GM12878 (cell line): ENCODE data around the gene LIPM. TPM values are rescaled to one million over a fixed set of nuclear protein-coding genes. Genes with fewer than 3 reads are reported as not detected.

Experiments used
- ATAC-seq: fragments of 200-7000 bp; cut with Tn5 transposase; 3 replicates; pipeline ENCODE4 v1.9.1; 2020; ENCODE audit warnings: mild to moderate bottlenecking, moderate library complexity
- BruUV-seq: library from RNA; stranded (reverse); fragments of 400-500 nt; replicated peaks from 2 replicates; lab custom pipeline; 2021; lab: Mats Ljungman, UMichigan
- CTCF ChIA-PET: fragments of 300-600 bp; sonication (Branson Sonifier 250); formaldehyde crosslinking; extraction: SDS; loops from one replicate; lab custom pipeline; 2021; ENCODE audit warnings: inconsistent platforms; lab: Yijun Ruan, JAX
- POLR2A ChIA-PET: fragments of 350-600 bp; formaldehyde crosslinking; extraction: SDS; loops from one replicate; lab custom pipeline; 2021; ENCODE audit warnings: inconsistent platforms; lab: Charles Lee
- RAD21 ChIA-PET: fragments of 300-600 bp; sonication (Branson Sonifier 250); formaldehyde crosslinking; loops from one replicate; lab custom pipeline; 2023; ENCODE audit warnings: antibody characterized with exemption; ENCODE audit not compliant: unreplicated experiment; lab: Charles Lee
- SMC1A ChIA-PET: fragments of 300-600 bp; sonication (Branson Sonifier 250); formaldehyde crosslinking; loops from one replicate; lab custom pipeline; 2023; ENCODE audit not compliant: unreplicated experiment, uncharacterized antibody; lab: Charles Lee
- DNase-seq: peaks from one replicate; pipeline ENCODE4 v3.0.0-alpha.2; 2011; ENCODE audit warnings: low read depth, low spot score
- FAIRE-seq: peaks from 3 replicates; lab custom pipeline; 2011; peaks lifted over from hg19 to GRCh38; lab: Jason Lieb, UNC
- H2AFZ ChIP-seq: 2 replicates; pipeline ENCODE4 v1.6.0; 2011; ENCODE audit warnings: low read depth, low read length, control low read depth; ENCODE audit not compliant: control insufficient read depth
- H3K27ac ChIP-seq: 2 replicates; pipeline ENCODE4 v1.5.1; 2011; ENCODE audit warnings: control low read depth; ENCODE audit not compliant: control insufficient read depth, insufficient read depth
- H3K27me3 ChIP-seq, 2 experiments: replicated peaks in 1 of 2; 2 replicates each; pipeline versions ENCODE4 v1.6.0 to v1.6.1; 2011; ENCODE audit warnings: low read length in 1 of 2; ENCODE audit not compliant: control insufficient read depth in 2 of 2, insufficient read depth in 2 of 2
- H3K36me3 ChIP-seq, 2 experiments: 2 replicates each; pipeline ENCODE4 v1.5.1; 2011; ENCODE audit warnings: low read length in 1 of 2; ENCODE audit not compliant: control insufficient read depth in 2 of 2, insufficient read depth in 2 of 2
- H3K4me1 ChIP-seq: 2 replicates; pipeline ENCODE4 v1.6.1; 2011; ENCODE audit warnings: mild to moderate bottlenecking, low read length, moderate library complexity, mixed read lengths; ENCODE audit not compliant: control insufficient read depth, insufficient read depth
- H3K4me2 ChIP-seq: 2 replicates; pipeline ENCODE4 v1.6.0; 2011; ENCODE audit warnings: control low read depth; ENCODE audit not compliant: control insufficient read depth, insufficient read depth
- H3K4me3 ChIP-seq: fragments of 200-600 bp; sonication (generic); 2 replicates; pipeline ENCODE4 v1.5.1; 2016
- H3K79me2 ChIP-seq: 2 replicates; pipeline ENCODE4 v1.6.0; 2011; ENCODE audit warnings: low read length; ENCODE audit not compliant: control insufficient read depth, insufficient read depth
- H3K9ac ChIP-seq: 2 replicates; pipeline ENCODE4 v1.8.0; 2011; ENCODE audit warnings: low read length, control low read depth, mixed read lengths; ENCODE audit not compliant: control insufficient read depth, insufficient read depth
- H3K9me3 ChIP-seq: replicated peaks from 3 replicates; pipeline ENCODE4 v1.5.1; 2011; ENCODE audit warnings: mild to moderate bottlenecking, low read length; ENCODE audit not compliant: control insufficient read depth, insufficient read depth
- H4K20me1 ChIP-seq: 2 replicates; pipeline ENCODE4 v1.6.0; 2011; ENCODE audit not compliant: control insufficient read depth, insufficient read depth
- CHD4 ChIP-seq: fragments of 200-600 bp; sonication (generic); IDR thresholded peaks from 2 replicates; pipeline ENCODE4 v1.6.1; 2016; ENCODE audit warnings: mild to moderate bottlenecking
- ZBTB40 ChIP-seq: fragments of 450-650 bp; IDR thresholded peaks from 2 replicates; pipeline ENCODE4 v1.6.1; 2016; ENCODE audit warnings: mild to moderate bottlenecking, moderate library complexity, borderline replicate concordance
- WGBS: methylation state at CpG from one replicate; pipeline ENCODE4 v1.1.6; 2016; ENCODE audit warnings: low lambda C conversion rate; ENCODE audit not compliant: insufficient replicate concordance, insufficient coverage; ENCODE audit errors: missing lambda C conversion rate; 5-methylcytosine and 5-hydroxymethylcytosine counted together
- in situ Hi-C: fragments of 300-500 bp; cut with MboI; formaldehyde crosslinking; loops from 9 replicates; pipeline ENCODE4 v1.14.3; 2018; ENCODE audit warnings: mixed read lengths
- intact Hi-C: fragments of 100-400 bp; cut with micrococcal nuclease; formaldehyde crosslinking; loops from one replicate; pipeline ENCODE4 v1.14.2; 2022; ENCODE audit not compliant: unreplicated experiment
- polyA plus RNA-seq, 11 experiments: library from polyadenylated mRNA; depleted of rRNA in 4 of 11; unstranded in 6 of 11; stranded (reverse) in 5 of 11; fragments of >200 nt; fragmentation: Nextera tagmentation in 4 of 11; fragmentation: Illumina TruSeq in 1 of 11; extraction: Ambion mirVana in 4 of 11; extraction: Trizol in 1 of 11; gene quantifications; 1 replicate in 1 of 11; 2 replicates in 10 of 11; pipeline versions ENCODE4 v1.2.1 to v1.2.3, GENCODE V29; 2011 to 2016; ENCODE audit warnings: inconsistent platforms in 2 of 11, missing spikeins in 2 of 11, low read depth in 1 of 11
- total RNA-seq, 4 experiments: library from RNA; depleted of rRNA in 3 of 4; stranded (reverse); fragments of >200 nt in 3 of 4; fragmentation: Illumina TruSeq in 1 of 4; extraction: Trizol in 1 of 4; gene quantifications; 2 replicates each; pipeline versions ENCODE4 v1.2.1 to v1.2.3, GENCODE V29; 2013 to 2021

LIPM gene
- total and polyA plus RNA-seq, 10 of the 15 experiments (the other 5 are each of a cell fraction or from before 2014, with no cell fraction given), result not detected

DNA sequence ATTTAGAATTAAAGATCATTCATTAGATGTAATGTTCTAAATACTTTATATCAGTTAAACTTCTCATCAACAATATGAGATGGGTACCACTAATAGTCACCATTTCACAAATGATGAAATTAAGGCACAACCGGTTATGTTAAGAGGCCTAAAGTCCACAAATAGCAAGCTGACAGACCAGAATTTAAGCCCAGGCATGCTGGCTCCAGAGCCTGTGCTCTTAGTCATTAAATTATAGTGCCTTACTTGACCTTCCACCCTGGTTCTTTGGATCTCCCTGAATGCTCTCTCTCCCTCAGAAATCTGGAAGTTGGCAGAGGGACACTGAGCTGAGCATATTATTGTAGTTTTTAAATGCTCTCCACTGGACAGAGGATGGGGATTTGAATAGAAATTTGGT is 39.1 kb upstream of the LIPM start:
- ATAC-seq (no peak), FAIRE-seq (no peak)
- Histone ChIP-seq H3K9me3 (no peaks in the 10 kb centered on the region), H3K4me2 (no peak overlapping the region), H3K4me3 (no peak overlapping the region), H3K27me3 (no peaks in the 10 kb centered on the region), H3K9ac (no peak overlapping the region), H3K27ac (no peak overlapping the region)
- POLR2A ChIA-PET, result interaction anchor here (0.7 kb wide), 1 partner anchor 9 kb away, joined by 3 read pairs; no protein-coding TSS in a partner anchor
- CTCF ChIA-PET, result interaction anchor here (1.0 to 3.1 kb wide), 5 partner anchors 8 to 58 kb away, joined by 3 to 14 read pairs (median 3); no protein-coding TSS in a partner anchor
- in situ Hi-C loops, result no loop called here
- intact Hi-C loops, result no loop called here
- no peak for TF ChIP-seq ZBTB40
- TF ChIP-seq CHD4, result no peak
- TF ChIP-seq, all 136 proteins: peak for 0
- SMC1A ChIA-PET, result interaction anchor here (1.0 to 4.7 kb wide), 6 partner anchors 9 to 69 kb away, joined by 3 to 20 read pairs (median 6); no protein-coding TSS in a partner anchor
- no peaks in the 10 kb centered on the region for H4K20me1 ChIP-seq
- no peaks in the 10 kb centered on the region for H3K36me3 ChIP-seq
- H3K4me1 ChIP-seq, result 0 out of 2 replicates have a peak, but pooled peaks cover 3% of the 10 kb centered on the region
- RAD21 ChIA-PET, result interaction anchor here (1.8 to 2.4 kb wide), 2 partner anchors 32 to 35 kb away, joined by 9 to 10 read pairs; no protein-coding TSS in a partner anchor
- WGBS, result 5% methylated on average over 1 of the region's 1 CpG
- H2AFZ ChIP-seq, result no peak overlapping the region
- BruUV-seq, result no TSS peak
- DNase-seq, result no peak
- H3K79me2 ChIP-seq, result no peaks in the 10 kb centered on the region
